UCSD-AML1 (cell line): ENCODE data around the gene ZW10.

ENCODE experiments used
- DNase-seq: peaks from one replicate; lab custom pipeline; 2025; ENCODE audit not compliant: unreplicated experiment; lab: John Stamatoyannopoulos, UW

The ZW10 gene

GRCh38 chr11:113701491-113701890 is 72.0 kb downstream of the ZW10 start:
- DNase-seq, result no peak

GRCh38 chr11:113698515-113698914 is 75.0 kb downstream of the ZW10 start:
- DNase-seq, result no peak

DNA sequence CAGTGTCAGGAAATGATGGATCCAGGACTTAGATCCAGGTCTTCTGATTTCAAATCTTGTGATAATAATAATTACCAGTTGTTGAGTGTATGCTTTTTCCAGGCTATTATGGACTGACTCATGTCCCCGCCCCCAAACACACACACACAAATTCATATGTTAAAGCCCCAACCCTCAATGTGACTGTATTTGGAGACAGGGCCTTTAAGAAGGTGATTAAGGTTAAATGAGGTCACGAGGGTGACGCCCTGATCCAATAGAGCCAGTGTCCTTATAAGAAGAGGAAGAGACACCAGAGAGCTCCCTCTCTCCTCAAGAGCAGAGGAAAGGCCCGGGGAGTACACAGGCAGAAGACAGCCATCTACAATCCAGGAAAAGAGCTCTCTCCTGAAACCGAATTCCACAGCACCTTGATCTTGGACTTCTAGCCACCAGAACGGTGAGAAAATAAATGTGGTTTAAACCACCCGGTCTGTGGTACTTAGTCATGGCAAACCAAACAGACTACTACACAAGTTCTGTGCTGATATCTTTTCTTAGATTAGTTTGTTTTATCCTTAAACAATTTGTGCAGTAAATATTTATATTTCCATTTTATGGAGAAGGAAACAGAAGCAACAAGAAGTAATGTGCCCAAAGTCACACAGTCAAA is 75.6 kb downstream of the ZW10 start:
- no peak for DNase-seq

GRCh38 chr11:113697111-113697510 is 76.4 kb downstream of the ZW10 start:
- DNase-seq, result no peak

- DNase-seq, result no peak
These were observed 78.3 kb downstream of the ZW10 start for GRCh38 chr11:113695207-113695606.

- DNase-seq, result no peak
These were observed 79.1 kb downstream of the ZW10 start for GRCh38 chr11:113694390-113694789.

GRCh38 chr11:113693030-113693429 is 80.5 kb downstream of the ZW10 start:
- DNase-seq, result no peak

GRCh38 chr11:113690619-113691569 is 82.6 kb downstream of the ZW10 start:
- DNase-seq, result no peak

DNA sequence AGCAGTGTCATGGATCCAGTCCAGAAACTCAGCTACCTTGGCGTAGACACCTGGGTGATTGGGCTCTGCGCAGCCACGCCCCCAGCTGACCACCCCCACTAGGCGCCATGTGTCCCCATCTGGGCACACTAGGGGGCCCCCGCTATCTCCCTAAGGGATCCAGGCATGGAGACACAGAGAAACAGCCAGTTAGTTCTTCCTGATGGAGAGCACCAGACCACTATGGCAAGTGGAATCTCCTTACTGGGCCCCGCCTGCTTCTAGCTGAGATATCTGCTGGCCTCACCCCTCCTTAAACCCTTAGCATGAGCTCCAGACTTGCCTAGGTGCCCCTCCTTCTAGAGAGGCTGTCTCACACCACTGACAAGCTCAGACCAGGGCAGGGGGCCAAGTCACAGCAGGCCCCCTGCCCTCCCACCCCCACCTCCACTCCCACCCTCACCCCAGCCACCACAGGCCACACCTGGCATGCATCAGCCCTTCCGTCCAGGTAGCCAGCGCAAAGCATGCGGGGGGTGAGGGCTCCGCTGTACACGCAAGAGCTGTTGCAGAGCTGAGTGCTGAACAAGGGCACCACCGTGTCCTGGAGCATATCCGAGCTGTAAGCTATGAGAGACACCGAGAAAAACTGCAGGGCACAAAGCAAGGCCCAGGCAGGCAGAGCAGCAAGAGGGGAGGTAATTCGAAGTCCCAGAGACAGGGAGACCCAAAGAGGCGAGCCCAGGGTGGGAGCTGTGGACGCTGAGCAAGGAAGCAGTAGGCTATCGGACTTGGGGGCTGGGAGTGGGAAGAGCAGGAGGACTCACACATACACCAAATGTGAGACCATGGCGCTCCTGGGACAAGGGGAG is 83.5 kb downstream of the ZW10 start:
- DNase-seq, result no peak

DNA sequence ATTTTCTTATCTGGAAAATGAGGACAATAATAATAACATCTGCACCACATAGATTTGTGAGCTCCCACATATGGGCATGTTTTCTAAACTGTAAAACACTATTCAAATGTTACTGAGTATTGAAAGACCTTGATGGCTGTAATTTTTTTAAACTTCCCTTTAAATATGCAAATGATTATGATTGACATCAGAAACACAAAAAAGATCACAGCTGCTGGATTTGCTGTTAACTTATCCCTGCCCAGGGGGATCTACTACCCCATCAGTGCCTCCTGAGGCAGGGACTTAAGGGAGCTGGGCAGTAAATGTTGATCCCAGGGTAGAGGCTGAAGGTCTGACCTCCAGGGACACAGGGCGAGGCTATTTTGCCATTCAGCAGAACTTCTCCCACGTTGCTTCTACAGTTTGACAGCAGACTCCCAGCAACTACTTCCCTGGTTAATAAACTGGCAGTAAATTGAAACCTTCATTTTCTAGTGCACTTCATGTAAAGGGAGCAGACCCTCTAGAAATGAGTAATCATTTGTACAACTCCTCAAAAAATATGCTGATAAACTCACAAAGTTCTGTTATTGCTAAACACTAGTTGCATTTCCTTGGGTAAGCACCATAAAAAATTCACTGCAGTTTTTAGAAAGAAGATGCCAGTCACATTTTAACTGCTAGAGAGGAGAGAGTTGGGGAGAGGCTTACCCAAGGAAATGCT is 87.7 kb downstream of the ZW10 start:
- DNase-seq, result no peak

- no peak for DNase-seq
These were observed 89.0 kb downstream of the ZW10 start for GRCh38 chr11:113684496-113684895.

DNA sequence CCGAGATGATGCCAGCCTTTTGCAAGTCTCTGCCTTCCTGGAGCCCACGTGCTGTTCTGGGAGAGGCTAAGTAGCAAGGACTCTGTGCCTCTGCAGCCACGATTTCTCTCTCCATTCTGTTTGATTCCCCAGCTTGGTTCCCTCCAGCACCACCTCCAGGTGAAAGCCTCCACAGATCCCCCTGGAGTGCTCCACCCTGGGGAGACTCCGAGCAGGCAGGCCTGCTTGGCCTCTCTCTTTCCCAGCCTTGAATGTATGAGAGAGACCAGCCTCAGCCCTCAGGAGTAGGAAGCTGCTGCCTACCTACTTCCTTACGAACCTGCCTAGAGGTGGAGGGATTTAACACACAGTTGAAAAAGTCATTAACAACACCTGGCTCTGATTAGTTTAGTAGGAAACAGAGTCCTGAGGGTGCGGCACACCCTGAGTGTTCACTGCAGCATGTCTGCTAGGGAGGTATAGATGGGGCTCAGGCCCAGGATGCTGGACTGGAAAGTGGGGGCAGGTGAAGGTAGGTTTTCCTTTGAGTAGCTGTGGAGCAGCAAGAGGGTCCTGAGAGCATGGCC is 89.9 kb downstream of the ZW10 start:
- no peak for DNase-seq
